Measurements from ENCODE around the gene LAMC2.

Gene LAMC2

DNA sequence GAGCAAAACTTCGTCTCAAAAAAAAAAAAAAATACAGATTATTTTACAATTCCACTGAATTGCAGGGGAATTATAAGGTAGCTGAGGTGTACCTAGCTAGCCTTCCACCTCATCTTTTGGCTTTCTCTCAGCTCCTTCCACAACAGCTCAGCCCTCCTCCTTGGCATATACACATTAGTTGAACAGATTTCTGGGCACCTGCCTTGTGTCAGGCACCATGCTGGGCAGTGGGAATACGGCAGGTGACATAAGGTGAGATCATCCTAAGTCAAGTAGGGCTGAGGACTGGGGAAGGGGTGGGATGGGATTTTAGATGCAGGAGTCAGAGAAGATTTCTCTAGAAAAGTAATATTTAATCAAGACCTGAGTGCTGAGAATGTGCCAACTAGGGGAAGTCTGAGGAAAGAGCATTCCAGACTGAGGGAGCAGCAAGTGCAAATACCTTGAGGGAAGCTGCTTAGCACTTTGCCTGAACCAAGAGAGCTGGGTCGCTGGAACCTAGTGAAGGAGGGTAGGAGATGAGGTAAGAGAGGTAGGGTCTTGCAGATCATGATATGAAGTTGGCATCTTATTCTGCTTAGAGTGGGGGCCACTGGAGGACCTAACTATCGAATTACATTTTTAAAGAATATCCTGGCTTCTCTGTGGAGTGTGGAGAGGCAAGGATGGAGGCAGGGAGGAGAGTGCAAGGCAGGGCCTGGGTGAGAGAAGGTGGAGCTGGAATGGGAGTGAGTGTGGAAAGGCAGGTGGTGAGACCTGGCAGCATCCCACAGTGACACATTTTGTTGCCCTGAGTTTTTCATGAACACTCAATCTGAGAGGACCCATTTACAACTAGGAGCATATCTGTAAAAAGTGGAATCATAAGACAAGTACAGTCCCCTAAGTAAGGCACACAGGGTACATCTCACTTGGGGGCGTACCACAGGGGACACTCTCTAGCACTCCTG lies 28.2 kb downstream of the LAMC2 start:
- no peak for TF ChIP-seq TAF1 (IDR thresholded peaks at IDR 0.05; ENCODE audit: borderline replicate concordance, insufficient read depth, low read length)
- no peak for TF ChIP-seq SIN3A (IDR thresholded peaks at IDR 0.05; ENCODE audit: borderline replicate concordance, insufficient read depth, low read length)
- TF ChIP-seq FOXP2 (optimal IDR thresholded peaks at IDR 0.05; ENCODE audit: borderline replicate concordance, extremely low read depth, extremely low read length, insufficient read depth), result no peak
- TF ChIP-seq POLR2AphosphoS5 (IDR thresholded peaks at IDR 0.05; ENCODE audit: low read depth, low read length), result no peak
- TF ChIP-seq REST (IDR thresholded peaks at IDR 0.05; ENCODE audit: insufficient read depth in 1 of 2, low read depth in 2 of 2, low read length in 2 of 2), result no peak

DNA sequence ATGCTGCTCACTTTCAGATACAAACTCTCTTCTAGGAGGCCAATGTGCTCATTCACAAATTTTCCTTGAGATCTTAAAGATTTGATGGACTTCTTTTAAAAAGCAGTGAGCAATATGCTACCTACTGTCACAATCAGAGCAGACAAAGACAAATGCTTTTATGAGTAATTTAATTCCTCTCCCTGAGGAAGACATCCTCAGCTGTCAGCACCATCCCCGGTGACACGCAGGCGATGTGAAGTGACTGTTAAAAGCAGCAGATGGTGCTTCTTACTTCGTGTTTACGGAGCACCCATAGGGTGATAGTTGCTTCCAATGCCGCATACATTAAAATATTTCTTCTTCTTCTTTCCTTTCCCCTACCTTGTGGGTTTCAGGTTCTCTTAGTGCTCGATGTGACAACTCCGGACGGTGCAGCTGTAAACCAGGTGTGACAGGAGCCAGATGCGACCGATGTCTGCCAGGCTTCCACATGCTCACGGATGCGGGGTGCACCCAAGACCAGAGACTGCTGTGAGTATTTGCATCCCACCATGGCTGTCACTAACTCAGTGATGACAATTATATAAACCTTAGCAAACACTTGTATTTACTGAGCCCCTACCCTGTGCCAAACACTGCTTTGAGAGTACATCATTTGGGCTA lies 29.1 kb downstream of the LAMC2 start:
- TF ChIP-seq REST (IDR thresholded peaks at IDR 0.05; ENCODE audit: insufficient read depth in 1 of 2, low read depth in 2 of 2, low read length in 2 of 2), result no peak
- no peak for TF ChIP-seq POLR2AphosphoS5 (IDR thresholded peaks at IDR 0.05; ENCODE audit: low read depth, low read length)
- no peak for TF ChIP-seq TAF1 (IDR thresholded peaks at IDR 0.05; ENCODE audit: borderline replicate concordance, insufficient read depth, low read length)
- TF ChIP-seq FOXP2 (optimal IDR thresholded peaks at IDR 0.05; ENCODE audit: borderline replicate concordance, extremely low read depth, extremely low read length, insufficient read depth), result no peak
- no peak for TF ChIP-seq SIN3A (IDR thresholded peaks at IDR 0.05; ENCODE audit: borderline replicate concordance, insufficient read depth, low read length)

DNA sequence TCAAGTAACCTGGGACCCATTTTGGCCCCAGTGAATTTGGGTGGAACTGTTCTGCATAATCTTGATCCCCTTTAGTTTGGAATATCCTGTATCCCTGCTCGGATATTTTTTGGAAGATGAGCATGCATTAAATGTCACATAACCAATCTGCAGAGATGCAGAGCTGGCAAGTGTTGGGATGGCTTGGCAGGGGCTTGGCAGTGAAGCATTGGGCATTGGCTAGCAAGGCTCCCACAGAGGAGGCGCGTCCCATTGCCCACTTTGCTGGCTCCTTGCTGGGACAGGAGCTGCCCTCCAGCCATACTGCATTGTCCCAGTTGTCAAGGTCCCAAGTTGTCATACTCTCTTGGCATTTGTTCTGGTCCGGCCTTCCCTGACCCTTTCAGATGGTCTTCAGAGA lies 29.9 kb downstream of the LAMC2 start:
- TF ChIP-seq SIN3A (IDR thresholded peaks at IDR 0.05; ENCODE audit: borderline replicate concordance, insufficient read depth, low read length) (no peak), REST (IDR thresholded peaks at IDR 0.05; ENCODE audit: insufficient read depth in 1 of 2, low read depth in 2 of 2, low read length in 2 of 2) (no peak), FOXP2 (optimal IDR thresholded peaks at IDR 0.05; ENCODE audit: borderline replicate concordance, extremely low read depth, extremely low read length, insufficient read depth) (no peak), TAF1 (IDR thresholded peaks at IDR 0.05; ENCODE audit: borderline replicate concordance, insufficient read depth, low read length) (no peak), POLR2AphosphoS5 (IDR thresholded peaks at IDR 0.05; ENCODE audit: low read depth, low read length) (no peak)

DNA sequence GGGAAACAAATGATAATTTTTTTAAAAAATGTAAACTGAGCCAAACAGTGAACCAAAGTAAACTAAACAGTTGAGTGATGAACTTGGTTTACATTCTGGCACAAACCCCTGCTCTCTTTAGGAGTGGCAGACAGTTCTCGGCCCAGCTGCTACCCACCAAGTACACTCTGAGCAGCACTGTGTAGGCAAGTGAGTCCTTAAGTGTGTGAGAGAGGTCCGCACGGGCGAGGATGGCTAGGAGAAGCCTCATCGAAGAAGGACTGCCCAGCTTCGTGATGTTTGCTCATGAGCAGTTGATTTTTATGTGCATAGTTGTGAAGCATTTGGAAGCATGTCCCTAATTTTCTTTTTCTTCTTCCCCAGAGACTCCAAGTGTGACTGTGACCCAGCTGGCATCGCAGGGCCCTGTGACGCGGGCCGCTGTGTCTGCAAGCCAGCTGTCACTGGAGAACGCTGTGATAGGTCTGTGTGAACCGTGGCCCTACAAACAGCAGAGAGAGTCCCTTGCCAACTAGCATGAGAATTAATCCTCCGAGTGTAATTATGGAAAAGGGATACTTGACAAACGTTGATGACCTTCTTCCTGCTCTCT lies 32.1 kb downstream of the LAMC2 start:
- TF ChIP-seq REST (IDR thresholded peaks at IDR 0.05; ENCODE audit: insufficient read depth in 1 of 2, low read depth in 2 of 2, low read length in 2 of 2) (no peak), SIN3A (IDR thresholded peaks at IDR 0.05; ENCODE audit: borderline replicate concordance, insufficient read depth, low read length) (no peak), POLR2AphosphoS5 (IDR thresholded peaks at IDR 0.05; ENCODE audit: low read depth, low read length) (no peak), FOXP2 (optimal IDR thresholded peaks at IDR 0.05; ENCODE audit: borderline replicate concordance, extremely low read depth, extremely low read length, insufficient read depth) (no peak), TAF1 (IDR thresholded peaks at IDR 0.05; ENCODE audit: borderline replicate concordance, insufficient read depth, low read length) (no peak)

All from PFSK-1 (cell line).